ES-I3 (cell line): Measurements from ENCODE around the gene FYB1.

Source experiments
- H3K36me3 ChIP-seq: 2 replicates; pipeline ENCODE4 v1.6.1; 2013; ENCODE audit warnings: mild to moderate bottlenecking, low read length, control low read depth, moderate library complexity; ENCODE audit not compliant: insufficient read depth
- H3K4me1 ChIP-seq: 2 replicates; pipeline ENCODE4 v1.6.1; 2013; ENCODE audit warnings: mild to moderate bottlenecking, control low read depth, low read length; ENCODE audit not compliant: insufficient read depth
- H3K9ac ChIP-seq: 2 replicates; pipeline ENCODE4 v1.6.1; 2013; ENCODE audit warnings: low read depth, mild to moderate bottlenecking, low read length, moderate library complexity
- H3K9me3 ChIP-seq: 2 replicates; pipeline ENCODE4 v1.6.1; 2013; ENCODE audit warnings: mild to moderate bottlenecking, low read length, moderate library complexity; ENCODE audit not compliant: control insufficient read depth, insufficient read depth

Gene FYB1

GRCh38 chr5:39130716-39131115 is 88.6 kb downstream of the FYB1 start:
- Histone ChIP-seq H3K36me3 (no peaks in the 10 kb centered on the region), H3K4me1 (no peaks in the 10 kb centered on the region), H3K9ac (no peak overlapping the region), H3K9me3 (no peaks in the 10 kb centered on the region)

- H3K36me3 ChIP-seq, result no peaks in the 10 kb centered on the region
- no peaks in the 10 kb centered on the region for H3K4me1 ChIP-seq
- no peak overlapping the region for H3K9ac ChIP-seq
- no peaks in the 10 kb centered on the region for H3K9me3 ChIP-seq
These were observed 97.4 kb downstream of the FYB1 start for GRCh38 chr5:39121922-39122321.

GRCh38 chr5:39121315-39121714 is 98.0 kb downstream of the FYB1 start:
- no peaks in the 10 kb centered on the region for H3K9me3 ChIP-seq
- H3K9ac ChIP-seq, result no peak overlapping the region
- H3K36me3 ChIP-seq, result no peaks in the 10 kb centered on the region
- no peaks in the 10 kb centered on the region for H3K4me1 ChIP-seq

GRCh38 chr5:39120052-39120420 is 99.3 kb downstream of the FYB1 start:
- no peaks in the 10 kb centered on the region for H3K4me1 ChIP-seq

GRCh38 chr5:39119404-39120051 is 99.8 kb downstream of the FYB1 start:
- Histone ChIP-seq H3K9me3 (no peaks in the 10 kb centered on the region), H3K36me3 (no peaks in the 10 kb centered on the region), H3K4me1 (no peaks in the 10 kb centered on the region), H3K9ac (no peak overlapping the region)

More at GRCh38 chr5:39120052-39120420, 99.3 kb downstream of the FYB1 start:
- no peaks in the 10 kb centered on the region for H3K36me3 ChIP-seq
- no peak overlapping the region for H3K9ac ChIP-seq
- H3K9me3 ChIP-seq, result no peaks in the 10 kb centered on the region

GRCh38 chr5:39118638-39119037 is 100.7 kb downstream of the FYB1 start:
- no peak overlapping the region for H3K9ac ChIP-seq
- no peaks in the 10 kb centered on the region for H3K36me3 ChIP-seq
- H3K4me1 ChIP-seq, result no peaks in the 10 kb centered on the region
- H3K9me3 ChIP-seq, result no peaks in the 10 kb centered on the region

- no peaks in the 10 kb centered on the region for H3K4me1 ChIP-seq
- H3K36me3 ChIP-seq, result no peaks in the 10 kb centered on the region
- H3K9me3 ChIP-seq, result no peaks in the 10 kb centered on the region
- H3K9ac ChIP-seq, result no peak overlapping the region
These were observed 102.0 kb downstream of the FYB1 start for GRCh38 chr5:39117401-39117800.

- H3K9ac ChIP-seq, result no peak overlapping the region
- no peaks in the 10 kb centered on the region for H3K9me3 ChIP-seq
- H3K36me3 ChIP-seq, result no peaks in the 10 kb centered on the region
- no peaks in the 10 kb centered on the region for H3K4me1 ChIP-seq
These were observed 102.8 kb downstream of the FYB1 start for GRCh38 chr5:39116344-39117170.

- H3K36me3 ChIP-seq, result no peaks in the 10 kb centered on the region
- no peaks in the 10 kb centered on the region for H3K4me1 ChIP-seq
- H3K9me3 ChIP-seq, result no peaks in the 10 kb centered on the region
These were observed 103.6 kb downstream of the FYB1 start for GRCh38 chr5:39115644-39116343.

GRCh38 chr5:39114155-39114554 is 105.2 kb downstream of the FYB1 start:
- Histone ChIP-seq H3K9ac (no peak overlapping the region), H3K9me3 (no peaks in the 10 kb centered on the region), H3K36me3 (no peaks in the 10 kb centered on the region), H3K4me1 (no peaks in the 10 kb centered on the region)

More at GRCh38 chr5:39115644-39116343, 103.6 kb downstream of the FYB1 start:
- no peak overlapping the region for H3K9ac ChIP-seq

- H3K9me3 ChIP-seq, result no peaks in the 10 kb centered on the region
- H3K9ac ChIP-seq, result no peak overlapping the region
- H3K36me3 ChIP-seq, result no peaks in the 10 kb centered on the region
- no peaks in the 10 kb centered on the region for H3K4me1 ChIP-seq
These were observed 105.9 kb downstream of the FYB1 start for GRCh38 chr5:39113354-39113953.

GRCh38 chr5:39109606-39110005 is 109.8 kb downstream of the FYB1 start:
- H3K4me1 ChIP-seq, result no peaks in the 10 kb centered on the region
- no peaks in the 10 kb centered on the region for H3K9me3 ChIP-seq
- H3K36me3 ChIP-seq, result no peaks in the 10 kb centered on the region
- no peak overlapping the region for H3K9ac ChIP-seq

- Histone ChIP-seq H3K36me3 (no peaks in the 10 kb centered on the region), H3K9me3 (no peaks in the 10 kb centered on the region), H3K9ac (no peak overlapping the region), H3K4me1 (no peaks in the 10 kb centered on the region)
These were observed 110.4 kb downstream of the FYB1 start for GRCh38 chr5:39108987-39109386.

GRCh38 chr5:39107350-39107749 is 112.0 kb downstream of the FYB1 start:
- no peaks in the 10 kb centered on the region for H3K9me3 ChIP-seq
- no peaks in the 10 kb centered on the region for H3K36me3 ChIP-seq
- H3K4me1 ChIP-seq, result no peaks in the 10 kb centered on the region
- H3K9ac ChIP-seq, result no peak overlapping the region
